HG03039 (cell line): ENCODE data around the gene MYT1.
"Not testable (repeated sequence)": the region's sequence is repeated elsewhere in the genome, so short reads cannot be mapped to it uniquely, and the experiment has no call there.

Source experiments
- ATAC-seq: cut with Tn5 transposase; IDR thresholded peaks from one replicate; pipeline ENCODE4 v1.9.1; 2021; ENCODE audit warnings: mild to moderate bottlenecking, moderate library complexity; ENCODE audit not compliant: unreplicated experiment

Gene MYT1

GRCh38 chr20:64260239-64260638 is 96.0 kb downstream of the MYT1 start:
- no peak for ATAC-seq

GRCh38 chr20:64261138-64261537 is 96.9 kb downstream of the MYT1 start:
- ATAC-seq: no peak

- ATAC-seq: no peak
Measured at GRCh38 chr20:64264091-64264490, 99.8 kb downstream of the MYT1 start.

- no peak for ATAC-seq
Measured at GRCh38 chr20:64265201-64265600, 100.9 kb downstream of the MYT1 start.

GRCh38 chr20:64266988-64267387 is 102.7 kb downstream of the MYT1 start:
- no peak for ATAC-seq

- no peak for ATAC-seq
Measured at GRCh38 chr20:64268174-64268573, 103.9 kb downstream of the MYT1 start.

GRCh38 chr20:64269604-64270411 is 105.6 kb downstream of the MYT1 start:
- no peak for ATAC-seq

GRCh38 chr20:64271636-64272035 is 107.4 kb downstream of the MYT1 start:
- ATAC-seq: no peak

- no peak for ATAC-seq
Measured at GRCh38 chr20:64273109-64273508, 108.9 kb downstream of the MYT1 start.

GRCh38 chr20:64276817-64277216 is 112.6 kb downstream of the MYT1 start:
- no peak for ATAC-seq

- no peak for ATAC-seq
Measured at GRCh38 chr20:64277571-64278316, 113.5 kb downstream of the MYT1 start.

GRCh38 chr20:64278317-64278681 is 114.0 kb downstream of the MYT1 start:
- ATAC-seq: no peak

- ATAC-seq: no peak
Measured at GRCh38 chr20:64279826-64280459, 115.7 kb downstream of the MYT1 start.

- ATAC-seq: no peak
Measured at GRCh38 chr20:64280460-64280843, 116.2 kb downstream of the MYT1 start.

- ATAC-seq: no peak
Measured at GRCh38 chr20:64283646-64284045, 119.4 kb downstream of the MYT1 start.

GRCh38 chr20:64285579-64286446 is 121.6 kb downstream of the MYT1 start:
- peak; percentile 89 for ATAC-seq

GRCh38 chr20:64286447-64287263 is 122.4 kb downstream of the MYT1 start:
- not testable (repeated sequence) for ATAC-seq

GRCh38 chr20:64287264-64287590 is 123.0 kb downstream of the MYT1 start:
- ATAC-seq: not testable (repeated sequence)
